Measurements from ENCODE around the gene LRMDA. TPM values are rescaled to one million over a fixed set of nuclear protein-coding genes. Genes with fewer than 3 reads are reported as not detected.

The LRMDA gene
- polyA plus RNA-seq, 2 of the 4 experiments (the other 2 are of a cell fraction): 4.6 to 5.2 TPM

GRCh38 chr10:76089556-76090180 is 658.2 kb downstream of the LRMDA start:
- Histone ChIP-seq H3K4me1 (peaks cover 8% of the 10 kb centered on the region; the same call in 2 of the 3 replicates), H3K4me2 (no peak overlapping the region), H3K4me3 (no peak overlapping the region), H3K9me3 (no peaks in the 10 kb centered on the region), H3K27ac (no peak overlapping the region)
- ATAC-seq: no peak
- DNase-seq (ENCODE audit: low read depth in 1 of 2, low spot score in 1 of 2): no peak
- WGBS (ENCODE audit: missing lambda C conversion rate): 58% methylated on average over 12 of the region's 12 CpGs
- ChIA-PET POLR2A (no interaction called here), CTCF (interaction anchor here (1.0 to 1.7 kb wide), 2 partner anchors 9 to 53 kb away, joined by 4 to 6 read pairs; no protein-coding TSS in a partner anchor)
- FAIRE-seq: no peak
- no peak for TF ChIP-seq POLR2AphosphoS2 (conservative IDR thresholded peaks at IDR 0.05; ENCODE audit: low read length)
- TF ChIP-seq MAFK (IDR thresholded peaks at IDR 0.05; ENCODE audit: partially characterized antibody): no peak
- TF ChIP-seq, protein P1, sequence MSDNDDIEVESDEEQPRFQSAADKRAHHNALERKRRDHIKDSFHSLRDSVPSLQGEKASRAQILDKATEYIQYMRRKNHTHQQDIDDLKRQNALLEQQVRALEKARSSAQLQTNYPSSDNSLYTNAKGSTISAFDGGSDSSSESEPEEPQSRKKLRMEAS (IDR thresholded peaks at IDR 0.05): no peak
- no peak for TF ChIP-seq MYC (IDR thresholded peaks at IDR 0.05; ENCODE audit: borderline replicate concordance, low read length)
- TF ChIP-seq HOXB5 (CRISPR knock-in tag; IDR thresholded peaks at IDR 0.05): no peak

GRCh38 chr10:76091926-76092325 is 660.5 kb downstream of the LRMDA start:
- FAIRE-seq (no peak), ATAC-seq (no peak), DNase-seq (ENCODE audit: low read depth in 1 of 2, low spot score in 1 of 2) (no peak)
- Histone ChIP-seq H3K4me1 (no peaks in the 10 kb centered on the region), H3K4me3 (no peak overlapping the region), H3K9me3 (no peaks in the 10 kb centered on the region), H3K27ac (no peak overlapping the region), H3K4me2 (no peak overlapping the region)
- ChIA-PET CTCF (no interaction called here), POLR2A (no interaction called here)
- TF ChIP-seq CHD2 (IDR thresholded peaks at IDR 0.05; ENCODE audit: low read length, partially characterized antibody) (no peak), CBX2 (IDR thresholded peaks at IDR 0.05; ENCODE audit: borderline replicate concordance, low read depth) (no peak), EHF (CRISPR knock-in tag; IDR thresholded peaks at IDR 0.05) (no peak), HES2 (IDR thresholded peaks at IDR 0.05) (no peak), CBX8 (IDR thresholded peaks at IDR 0.05) (no peak), RAD21 (conservative IDR thresholded peaks at IDR 0.05 in 1 of 2, IDR thresholded peaks at IDR 0.05 in 1 of 2) (no peak), PHF8 (IDR thresholded peaks at IDR 0.05; ENCODE audit: borderline replicate concordance, low read depth) (no peak)
- TF ChIP-seq, protein P2, sequence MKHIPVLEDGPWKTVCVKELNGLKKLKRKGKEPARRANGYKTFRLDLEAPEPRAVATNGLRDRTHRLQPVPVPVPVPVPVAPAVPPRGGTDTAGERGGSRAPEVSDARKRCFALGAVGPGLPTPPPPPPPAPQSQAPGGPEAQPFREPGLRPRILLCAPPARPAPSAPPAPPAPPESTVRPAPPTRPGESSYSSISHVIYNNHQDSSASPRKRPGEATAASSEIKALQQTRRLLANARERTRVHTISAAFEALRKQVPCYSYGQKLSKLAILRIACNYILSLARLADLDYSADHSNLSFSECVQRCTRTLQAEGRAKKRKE (CRISPR knock-in tag; IDR thresholded peaks at IDR 0.05; ENCODE audit: low read depth): no peak
- TF ChIP-seq, protein P3, sequence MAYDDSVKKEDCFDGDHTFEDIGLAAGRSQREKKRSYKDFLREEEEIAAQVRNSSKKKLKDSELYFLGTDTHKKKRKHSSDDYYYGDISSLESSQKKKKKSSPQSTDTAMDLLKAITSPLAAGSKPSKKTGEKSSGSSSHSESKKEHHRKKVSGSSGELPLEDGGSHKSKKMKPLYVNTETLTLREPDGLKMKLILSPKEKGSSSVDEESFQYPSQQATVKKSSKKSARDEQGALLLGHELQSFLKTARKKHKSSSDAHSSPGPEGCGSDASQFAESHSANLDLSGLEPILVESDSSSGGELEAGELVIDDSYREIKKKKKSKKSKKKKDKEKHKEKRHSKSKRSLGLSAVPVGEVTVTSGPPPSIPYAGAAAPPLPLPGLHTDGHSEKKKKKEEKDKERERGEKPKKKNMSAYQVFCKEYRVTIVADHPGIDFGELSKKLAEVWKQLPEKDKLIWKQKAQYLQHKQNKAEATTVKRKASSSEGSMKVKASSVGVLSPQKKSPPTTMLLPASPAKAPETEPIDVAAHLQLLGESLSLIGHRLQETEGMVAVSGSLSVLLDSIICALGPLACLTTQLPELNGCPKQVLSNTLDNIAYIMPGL (CRISPR knock-in tag; IDR thresholded peaks at IDR 0.05; ENCODE audit: borderline replicate concordance): no peak
- 50% methylated on average over 1 of the region's 1 CpG for WGBS (ENCODE audit: missing lambda C conversion rate)

DNA sequence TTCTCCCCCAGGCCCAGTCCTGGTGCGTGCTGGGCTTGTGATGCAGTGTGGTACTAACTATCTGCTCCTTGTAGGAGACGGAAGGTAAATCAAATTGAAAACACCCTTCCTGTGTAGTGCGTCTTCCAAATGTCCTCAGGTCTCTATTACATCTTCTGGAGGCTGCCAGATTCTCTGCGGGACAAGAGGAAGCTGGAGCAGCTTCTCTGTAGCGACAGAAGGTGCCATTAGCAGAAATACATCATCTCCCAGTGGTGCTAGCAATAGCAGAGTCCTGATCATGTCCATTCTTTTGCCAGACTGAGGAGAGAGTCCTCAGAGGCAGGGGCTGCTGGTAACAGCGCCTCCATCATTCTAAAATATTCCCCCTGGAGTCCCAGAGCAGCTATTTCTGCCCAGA is 675.2 kb downstream of the LRMDA start:
- Histone ChIP-seq H3K4me2 (no peak overlapping the region), H3K27ac (no peak overlapping the region), H3K4me1 (peaks cover 14% of the 10 kb centered on the region), H3K9me3 (no peaks in the 10 kb centered on the region), H3K4me3 (no peak overlapping the region)
- no peak for DNase-seq (ENCODE audit: low read depth in 1 of 2, low spot score in 1 of 2)
- no peak for FAIRE-seq
- 69% methylated on average over 6 of the region's 6 CpGs for WGBS (ENCODE audit: missing lambda C conversion rate)
- TF ChIP-seq ZFP36 (IDR thresholded peaks at IDR 0.05; ENCODE audit: borderline replicate concordance, partially characterized antibody) (no peak), FOXS1 (CRISPR knock-in tag; IDR thresholded peaks at IDR 0.05) (no peak), GATA3 (IDR thresholded peaks at IDR 0.05; ENCODE audit: borderline replicate concordance) (no peak), JUNB (IDR thresholded peaks at IDR 0.05) (no peak), HEYL (CRISPR knock-in tag; IDR thresholded peaks at IDR 0.05) (no peak), EP300 (IDR thresholded peaks at IDR 0.05) (no peak), POLR2A (IDR thresholded peaks at IDR 0.05; ENCODE audit: low read length) (no peak), SREBF2 (IDR thresholded peaks at IDR 0.05) (no peak), HDAC2 (IDR thresholded peaks at IDR 0.05) (no peak), CBX2 (IDR thresholded peaks at IDR 0.05; ENCODE audit: borderline replicate concordance, low read depth) (no peak), HES2 (IDR thresholded peaks at IDR 0.05) (no peak), JUN (IDR thresholded peaks at IDR 0.05) (no peak), NR3C1 (IDR thresholded peaks at IDR 0.05) (no peak), ZNF302 (CRISPR knock-in tag; IDR thresholded peaks at IDR 0.05) (no peak), TP53 (CRISPR knock-in tag; IDR thresholded peaks at IDR 0.05) (no peak), HOXA7 (CRISPR knock-in tag; IDR thresholded peaks at IDR 0.05) (no peak)
- TF ChIP-seq, protein P2 (CRISPR knock-in tag; IDR thresholded peaks at IDR 0.05; ENCODE audit: low read depth): no peak
- TF ChIP-seq, protein P4, sequence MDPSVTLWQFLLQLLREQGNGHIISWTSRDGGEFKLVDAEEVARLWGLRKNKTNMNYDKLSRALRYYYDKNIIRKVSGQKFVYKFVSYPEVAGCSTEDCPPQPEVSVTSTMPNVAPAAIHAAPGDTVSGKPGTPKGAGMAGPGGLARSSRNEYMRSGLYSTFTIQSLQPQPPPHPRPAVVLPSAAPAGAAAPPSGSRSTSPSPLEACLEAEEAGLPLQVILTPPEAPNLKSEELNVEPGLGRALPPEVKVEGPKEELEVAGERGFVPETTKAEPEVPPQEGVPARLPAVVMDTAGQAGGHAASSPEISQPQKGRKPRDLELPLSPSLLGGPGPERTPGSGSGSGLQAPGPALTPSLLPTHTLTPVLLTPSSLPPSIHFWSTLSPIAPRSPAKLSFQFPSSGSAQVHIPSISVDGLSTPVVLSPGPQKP (IDR thresholded peaks at IDR 0.05; ENCODE audit: low read depth, low read length): no peak
- CTCF ChIA-PET: interaction anchor here (1.1 to 1.4 kb wide), 2 partner anchors 19 to 24 kb away, joined by 4 read pairs; no protein-coding TSS in a partner anchor
- POLR2A ChIA-PET: no interaction called here
- ATAC-seq: no peak

All from A549 (cell line).